HepG2 (cell line): ENCODE results near the gene SMIM20. TPM values are rescaled to one million over a fixed set of nuclear protein-coding genes. Genes with fewer than 3 reads are reported as not detected.

Experiments used
- ATAC-seq: fragments of 200-7000 bp; cut with Tn5 transposase; 3 replicates; pipeline ENCODE4 v1.9.1; 2020; ENCODE audit warnings: mild to moderate bottlenecking, moderate library complexity
- BruUV-seq: library from RNA; stranded (reverse); fragments of 400-500 nt; replicated peaks from 2 replicates; lab custom pipeline; 2021; lab: Mats Ljungman, UMichigan
- CTCF ChIA-PET: fragments of 300-600 bp; formaldehyde crosslinking; extraction: SDS; loops from one replicate; lab custom pipeline; 2021; ENCODE audit warnings: low total read pairs, inconsistent platforms, low intra/inter-chr PET ratio; lab: Yijun Ruan, JAX
- POLR2A ChIA-PET: fragments of 350-600 bp; sonication (Branson Sonifier 250); formaldehyde crosslinking; loops from one replicate; lab custom pipeline; 2020; ENCODE audit warnings: antibody characterized with exemption, inconsistent platforms; lab: Yijun Ruan, JAX
- DNase-seq: peaks from one replicate; pipeline ENCODE4 v3.0.0-alpha.2; 2015; ENCODE audit warnings: low spot score
- FAIRE-seq: peaks from 3 replicates; lab custom pipeline; 2011; peaks lifted over from hg19 to GRCh38; lab: Jason Lieb, UNC
- H2AFZ ChIP-seq: one replicate; pipeline ENCODE4 v1.6.1; 2011; ENCODE audit warnings: low read length, inconsistent platforms
- H3K27ac ChIP-seq: fragments of 300-600 bp; 3 replicates; pipeline ENCODE4 v1.8.0; 2011; ENCODE audit warnings: mixed run types, mild to moderate bottlenecking, mixed read lengths, low read length, inconsistent platforms; ENCODE audit not compliant: insufficient read depth; ENCODE audit errors: extremely low read length
- H3K27me3 ChIP-seq, 2 experiments: fragments of 200-600 bp in 1 of 2; 2 replicates in 1 of 2; 3 replicates in 1 of 2; pipeline versions ENCODE4 v1.6.0 to v1.8.0; 2011; ENCODE audit warnings: low read length in 2 of 2, mild to moderate bottlenecking in 2 of 2, moderate library complexity in 2 of 2, inconsistent platforms in 1 of 2; ENCODE audit not compliant: insufficient read depth in 2 of 2, control insufficient read depth in 1 of 2
- H3K36me3 ChIP-seq, 2 experiments: fragments of 200-600 bp in 1 of 2; replicated peaks in 1 of 2; 2 replicates in 1 of 2; 3 replicates in 1 of 2; pipeline versions ENCODE4 v1.5.1 to v1.8.0; 2011; ENCODE audit warnings: low read length in 2 of 2, inconsistent platforms in 1 of 2; ENCODE audit not compliant: insufficient read depth in 2 of 2, control insufficient read depth in 1 of 2
- H3K4me1 ChIP-seq: 2 replicates; pipeline ENCODE4 v1.5.1; 2012; ENCODE audit warnings: low read length, inconsistent platforms; ENCODE audit not compliant: insufficient read depth
- H3K4me2 ChIP-seq: 2 replicates; pipeline ENCODE4 v1.6.0; 2011; ENCODE audit warnings: low read depth, low read length, inconsistent platforms
- H3K4me3 ChIP-seq, 3 experiments: fragments of 200-600 bp in 1 of 3; sonication (generic), shearing (Covaris generic) in 1 of 3; replicated peaks in 1 of 3; 2 replicates each; pipeline ENCODE4 v1.5.1; 2011 to 2016; ENCODE audit warnings: low read length in 3 of 3, inconsistent platforms in 2 of 3, low read depth in 2 of 3, mild to moderate bottlenecking in 2 of 3, control low read depth in 1 of 3, mixed read lengths in 1 of 3; ENCODE audit not compliant: insufficient read depth in 1 of 3
- H3K79me2 ChIP-seq: one replicate; pipeline ENCODE4 v1.6.1; 2011; ENCODE audit warnings: low read length, inconsistent platforms; ENCODE audit not compliant: insufficient read depth
- H3K9ac ChIP-seq: 2 replicates; pipeline ENCODE4 v1.6.0; 2011; ENCODE audit warnings: mild to moderate bottlenecking, low read depth, low read length, inconsistent platforms; ENCODE audit not compliant: insufficient read depth
- H3K9me3 ChIP-seq: 2 replicates; pipeline ENCODE4 v1.5.1; 2012; ENCODE audit warnings: mild to moderate bottlenecking, low read length
- H4K20me1 ChIP-seq: 2 replicates; pipeline ENCODE4 v1.6.0; 2011; ENCODE audit warnings: inconsistent platforms, mild to moderate bottlenecking, low read length, moderate library complexity; ENCODE audit not compliant: insufficient read depth
- DNMT1 ChIP-seq: sonication (generic); formaldehyde crosslinking; IDR thresholded peaks from 2 replicates; pipeline ENCODE4 v1.5.1; 2020; ENCODE audit warnings: mild to moderate bottlenecking, missing genetic modification reagents
- DNMT3B ChIP-seq: conservative IDR thresholded peaks from 2 replicates; pipeline ENCODE4 v1.6.1; 2016; ENCODE audit warnings: missing biosample characterization, control low read depth
- MED1 ChIP-seq: sonication (generic); formaldehyde crosslinking; IDR thresholded peaks from 2 replicates; pipeline ENCODE4 v1.4.0; 2020; ENCODE audit warnings: missing genetic modification reagents
- MLXIP ChIP-seq: sonication (generic); formaldehyde crosslinking; IDR thresholded peaks from 2 replicates; pipeline ENCODE4 v1.9.0; 2021; ENCODE audit warnings: missing genetic modification reagents, borderline replicate concordance
- PHF8 ChIP-seq: sonication (generic); formaldehyde crosslinking; IDR thresholded peaks from 2 replicates; pipeline ENCODE4 v1.5.0; 2020; ENCODE audit warnings: missing genetic modification reagents
- POLR2G ChIP-seq: fragments of 200-400 bp; formaldehyde crosslinking; IDR thresholded peaks from 2 replicates; pipeline ENCODE4 v1.6.1; 2018; ENCODE audit warnings: mild to moderate bottlenecking, low read depth, low read length, moderate library complexity
- RNF2 ChIP-seq: fragments of 450-650 bp; conservative IDR thresholded peaks from 2 replicates; pipeline ENCODE4 v1.6.1; 2016; ENCODE audit warnings: low read depth
- SIN3A ChIP-seq: IDR thresholded peaks from 2 replicates; pipeline ENCODE4 v1.6.1; 2011; ENCODE audit warnings: low read depth, mild to moderate bottlenecking, control low read depth, low read length, borderline replicate concordance
- SSRP1 ChIP-seq: IDR thresholded peaks from 2 replicates; pipeline ENCODE4 v1.6.1; 2016; ENCODE audit warnings: control low read depth
- ZNF713 ChIP-seq: sonication (generic); formaldehyde crosslinking; IDR thresholded peaks from 2 replicates; pipeline ENCODE4 v1.4.0; 2020; ENCODE audit warnings: mild to moderate bottlenecking, missing genetic modification reagents
- ZNF737 ChIP-seq: sonication (generic); formaldehyde crosslinking; IDR thresholded peaks from 2 replicates; pipeline ENCODE4 v1.5.0; 2020; ENCODE audit warnings: missing genetic modification reagents, mild to moderate bottlenecking, borderline replicate concordance
- ZNF746 ChIP-seq: sonication (generic); formaldehyde crosslinking; IDR thresholded peaks from 2 replicates; pipeline ENCODE4 v1.8.0; 2022; ENCODE audit warnings: mild to moderate bottlenecking, missing genetic modification reagents
- ZSCAN25 ChIP-seq: sonication (generic); formaldehyde crosslinking; IDR thresholded peaks from 2 replicates; pipeline ENCODE4 v1.8.0; 2022; ENCODE audit warnings: mild to moderate bottlenecking, missing genetic modification reagents
- ZSCAN29 ChIP-seq: sonication (generic); formaldehyde crosslinking; conservative IDR thresholded peaks from 2 replicates; pipeline ENCODE4 v1.4.0; 2020; ENCODE audit warnings: mild to moderate bottlenecking, missing genetic modification reagents
- WGBS: methylation state at CpG from one replicate; pipeline ENCODE4 v1.1.6; 2017; ENCODE audit warnings: low lambda C conversion rate; 5-methylcytosine and 5-hydroxymethylcytosine counted together
- in situ Hi-C: cut with HindIII; loops from 2 replicates; pipeline ENCODE4 v1.10.0; 2017; ENCODE audit warnings: low pct_unique_long_range_greater_than_20kb; ENCODE audit not compliant: extremely low pct_ligation_motif_present
- intact Hi-C: fragments of 100-400 bp; cut with micrococcal nuclease; formaldehyde crosslinking; loops from one replicate; pipeline ENCODE4 v1.10.0; 2022; ENCODE audit not compliant: unreplicated experiment
- polyA plus RNA-seq, 8 experiments: library from polyadenylated mRNA; depleted of rRNA in 3 of 8; stranded (reverse) in 7 of 8; unstranded in 1 of 8; fragments of >200 nt; fragmentation: Illumina TruSeq in 4 of 8; extraction: Trizol in 4 of 8; gene quantifications; 2 replicates each; pipeline versions ENCODE4 v1.2.1 to v1.2.3, GENCODE V29; 2011 to 2016; ENCODE audit warnings: low read depth in 4 of 8, missing spikeins in 1 of 8, mixed read lengths in 1 of 8; ENCODE audit not compliant: insufficient read depth in 1 of 8
- total RNA-seq, 5 experiments: library from RNA; depleted of rRNA; stranded (reverse); fragments of >200 nt; fragmentation: Illumina TruSeq; extraction: Trizol; gene quantifications; 2 replicates each; pipeline ENCODE4 v1.2.3, GENCODE V29; 2016; ENCODE audit warnings: low read depth in 1 of 5

The SMIM20 gene
- total and polyA plus RNA-seq, 2 of the 13 experiments (the other 11 are each of a cell fraction or from before 2014, with no cell fraction given), result 26.3 to 30.2 TPM

GRCh38 chr4:25904748-25905082, 9.3 kb upstream of the SMIM20 start:
- H3K9ac ChIP-seq, result no peak overlapping the region
- no peaks in the 10 kb centered on the region for H4K20me1 ChIP-seq
- CTCF ChIA-PET, result no interaction called here
- H3K9me3 ChIP-seq, result no peaks in the 10 kb centered on the region
- POLR2A ChIA-PET, result no interaction called here
- FAIRE-seq (no peak), ATAC-seq (no peak), DNase-seq (no peak)
- intact Hi-C loops (no loop called here), in situ Hi-C loops (no loop called here)
- no peaks in the 10 kb centered on the region for H3K27me3 ChIP-seq
- WGBS, result 100% methylated on average over 3 of the region's 3 CpGs
- no peak overlapping the region for H3K27ac ChIP-seq
- H2AFZ ChIP-seq, result no peak overlapping the region
- BruUV-seq, result no TSS peak
- no peaks in the 10 kb centered on the region for H3K36me3 ChIP-seq
- TF ChIP-seq ZNF746 (CRISPR knock-in tag), result no peak
- no peak for TF ChIP-seq MLXIP (CRISPR knock-in tag)
- TF ChIP-seq SSRP1 (CRISPR knock-in tag), result no peak
- TF ChIP-seq SIN3A, result no peak
- TF ChIP-seq ZNF737 (CRISPR knock-in tag), result no peak
- TF ChIP-seq DNMT3B (CRISPR knock-in tag), result no peak
- no peak for TF ChIP-seq DNMT1 (CRISPR knock-in tag)
- TF ChIP-seq POLR2G, result no peak
- no peak for TF ChIP-seq ZSCAN25
- no peak for TF ChIP-seq RNF2
- no peak for TF ChIP-seq PHF8 (CRISPR knock-in tag)
- no peak for TF ChIP-seq ZSCAN29 (CRISPR knock-in tag)
- no peak for TF ChIP-seq MED1
- TF ChIP-seq ZNF713 (CRISPR knock-in tag), result no peak
- H3K4me1 ChIP-seq, result peaks cover 28% of the 10 kb centered on the region
- no peak overlapping the region for H3K4me3 ChIP-seq
- no peaks in the 10 kb centered on the region for H3K79me2 ChIP-seq
- H3K4me2 ChIP-seq, result no peak overlapping the region
